ENCODE results near the gene HMCES. TPM values are rescaled to one million over a fixed set of nuclear protein-coding genes. Genes with fewer than 3 reads are reported as not detected.
"Not testable (repeated sequence)": the region's sequence is repeated elsewhere in the genome, so short reads cannot be mapped to it uniquely, and the experiment has no call there.

HMCES gene
- total RNA-seq, 1 donor from 2014 or later: 16.9 TPM

DNA sequence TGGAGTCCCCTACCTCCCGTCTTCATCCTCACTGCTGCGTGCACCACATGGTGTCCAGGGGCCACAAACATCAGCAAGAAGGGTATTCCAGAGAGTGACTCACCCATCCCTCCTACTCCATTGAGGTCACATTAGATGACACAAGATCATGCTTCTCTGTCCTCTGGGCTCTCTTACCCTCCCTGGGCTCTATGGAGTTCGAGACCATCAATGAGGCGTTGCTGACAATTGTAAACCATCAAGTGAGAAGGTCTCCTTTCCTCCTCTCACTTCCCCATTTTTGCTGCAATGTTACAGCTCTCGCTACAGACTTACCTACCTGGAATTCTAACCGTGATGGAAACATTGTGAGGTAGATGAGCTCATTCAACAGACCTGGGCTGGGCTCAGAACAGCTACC lies 51.7 kb downstream of the HMCES start:
- Histone ChIP-seq H3K4me1 (no peaks in the 10 kb centered on the region), H3K4me3 (no peak overlapping the region), H3K27me3 (no peaks in the 10 kb centered on the region), H3K9me3 (no peaks in the 10 kb centered on the region), H3K36me3 (no peaks in the 10 kb centered on the region), H3K27ac (no peak overlapping the region)
- intact Hi-C loops (cut with DNase I): no loop called here
- TF ChIP-seq, protein P1, sequence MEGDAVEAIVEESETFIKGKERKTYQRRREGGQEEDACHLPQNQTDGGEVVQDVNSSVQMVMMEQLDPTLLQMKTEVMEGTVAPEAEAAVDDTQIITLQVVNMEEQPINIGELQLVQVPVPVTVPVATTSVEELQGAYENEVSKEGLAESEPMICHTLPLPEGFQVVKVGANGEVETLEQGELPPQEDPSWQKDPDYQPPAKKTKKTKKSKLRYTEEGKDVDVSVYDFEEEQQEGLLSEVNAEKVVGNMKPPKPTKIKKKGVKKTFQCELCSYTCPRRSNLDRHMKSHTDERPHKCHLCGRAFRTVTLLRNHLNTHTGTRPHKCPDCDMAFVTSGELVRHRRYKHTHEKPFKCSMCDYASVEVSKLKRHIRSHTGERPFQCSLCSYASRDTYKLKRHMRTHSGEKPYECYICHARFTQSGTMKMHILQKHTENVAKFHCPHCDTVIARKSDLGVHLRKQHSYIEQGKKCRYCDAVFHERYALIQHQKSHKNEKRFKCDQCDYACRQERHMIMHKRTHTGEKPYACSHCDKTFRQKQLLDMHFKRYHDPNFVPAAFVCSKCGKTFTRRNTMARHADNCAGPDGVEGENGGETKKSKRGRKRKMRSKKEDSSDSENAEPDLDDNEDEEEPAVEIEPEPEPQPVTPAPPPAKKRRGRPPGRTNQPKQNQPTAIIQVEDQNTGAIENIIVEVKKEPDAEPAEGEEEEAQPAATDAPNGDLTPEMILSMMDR (IDR thresholded peaks at IDR 0.05): no peak
- no peak for TF ChIP-seq POLR2A (IDR thresholded peaks at IDR 0.05)
- TF ChIP-seq POLR2AphosphoS5 (IDR thresholded peaks at IDR 0.05; ENCODE audit: insufficient read depth in 1 of 2, low read depth in 1 of 2): no peak
- no peak for DNase-seq (ENCODE audit: extremely low spot score in 2 of 2)

DNA sequence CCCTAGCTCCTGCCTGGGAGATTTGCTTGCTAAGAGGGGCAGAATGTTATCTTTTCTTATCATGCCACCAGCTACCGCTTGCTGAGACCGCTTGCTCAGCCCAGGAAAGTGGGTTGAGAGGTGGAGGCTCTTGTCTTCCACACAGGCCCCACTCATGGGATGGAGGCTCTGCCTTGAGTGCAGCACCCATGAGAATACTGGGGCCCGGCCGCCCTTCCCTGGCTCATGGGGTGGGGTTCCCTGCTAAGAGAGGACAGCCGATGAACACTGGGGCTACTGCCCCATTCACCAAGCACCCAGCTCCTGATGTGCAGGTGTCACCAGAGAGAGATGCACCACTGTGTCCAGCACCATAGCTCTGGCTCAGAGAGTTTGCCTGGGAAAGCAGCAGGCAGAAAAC lies 55.2 kb downstream of the HMCES start:
- no peak for DNase-seq (ENCODE audit: extremely low spot score in 2 of 2)
- no peaks in the 10 kb centered on the region for H3K9me3 ChIP-seq
- no peaks in the 10 kb centered on the region for H3K27me3 ChIP-seq
- H3K27ac ChIP-seq: no peak overlapping the region
- no peaks in the 10 kb centered on the region for H3K4me1 ChIP-seq
- intact Hi-C loops (cut with DNase I): no loop called here
- no peak for TF ChIP-seq POLR2AphosphoS5 (IDR thresholded peaks at IDR 0.05; ENCODE audit: insufficient read depth in 1 of 2, low read depth in 1 of 2)
- TF ChIP-seq, protein P1 (IDR thresholded peaks at IDR 0.05): no peak
- no peak for TF ChIP-seq POLR2A (IDR thresholded peaks at IDR 0.05)
- no peaks in the 10 kb centered on the region for H3K36me3 ChIP-seq
- H3K4me3 ChIP-seq: no peak overlapping the region

DNA sequence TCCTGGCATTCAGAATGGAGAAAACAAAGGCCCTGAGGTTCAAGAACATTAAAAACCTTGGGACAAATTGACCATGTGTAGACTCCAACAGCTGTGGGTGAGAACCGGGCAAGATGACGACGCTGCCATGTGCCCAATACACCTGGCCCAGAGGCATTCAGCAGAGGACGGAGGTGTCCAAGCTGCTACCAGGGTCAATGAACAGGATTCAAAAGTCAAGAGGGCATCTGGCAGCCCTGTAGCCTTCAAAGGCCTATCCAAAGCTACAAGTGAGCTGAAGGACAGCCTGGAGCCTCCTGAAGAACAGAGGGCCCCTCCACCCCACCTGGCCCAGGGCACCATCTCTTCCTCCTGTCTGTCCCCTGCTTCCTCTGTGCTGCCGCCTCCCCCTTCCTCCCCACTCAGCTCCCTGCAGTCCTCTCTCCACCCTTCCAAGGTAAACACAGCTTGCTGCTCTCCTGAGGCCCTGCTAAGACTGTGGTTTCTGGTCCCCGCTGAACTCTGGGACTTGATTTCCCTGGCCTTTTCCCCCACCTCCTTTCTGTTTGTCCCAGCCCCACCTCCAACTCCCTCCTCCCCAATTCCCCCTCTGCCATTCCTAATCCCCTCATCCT lies 57.5 kb downstream of the HMCES start:
- no peak for DNase-seq (ENCODE audit: extremely low spot score in 2 of 2)
- Histone ChIP-seq H3K27ac (no peak overlapping the region), H3K36me3 (no peaks in the 10 kb centered on the region), H3K27me3 (no peaks in the 10 kb centered on the region), H3K9me3 (no peaks in the 10 kb centered on the region), H3K4me1 (no peaks in the 10 kb centered on the region), H3K4me3 (no peak overlapping the region)
- intact Hi-C loops (cut with DNase I): no loop called here
- TF ChIP-seq, protein P1 (IDR thresholded peaks at IDR 0.05): no peak
- TF ChIP-seq POLR2A (IDR thresholded peaks at IDR 0.05): no peak
- no peak for TF ChIP-seq POLR2AphosphoS5 (IDR thresholded peaks at IDR 0.05; ENCODE audit: insufficient read depth in 1 of 2, low read depth in 1 of 2)

DNA sequence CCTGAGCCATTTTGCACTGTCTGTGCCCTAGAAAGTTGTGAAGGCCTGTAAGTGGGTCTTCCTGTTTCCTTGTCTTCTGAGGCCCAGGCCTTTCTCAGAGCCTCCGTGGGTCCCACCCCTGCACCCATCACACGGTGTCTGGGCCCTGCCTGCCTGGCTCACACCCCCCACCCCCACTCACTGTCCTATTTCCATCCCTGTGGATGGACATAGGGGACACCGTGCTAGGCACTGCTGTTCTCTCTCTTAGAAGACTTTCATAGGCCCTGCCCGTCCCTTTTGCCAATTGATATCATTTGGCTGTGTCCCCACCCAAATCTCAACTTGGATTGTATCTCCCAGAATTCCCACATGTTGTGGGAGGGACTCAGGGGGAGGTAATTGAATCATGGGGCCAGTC lies 59.0 kb downstream of the HMCES start:
- H3K9me3 ChIP-seq; H3K27ac ChIP-seq; DNase-seq (ENCODE audit: extremely low spot score in 2 of 2); intact Hi-C loops (cut with DNase I); H3K36me3 ChIP-seq; H3K4me3 ChIP-seq; H3K4me1 ChIP-seq; H3K27me3 ChIP-seq: not testable (repeated sequence)

DNA sequence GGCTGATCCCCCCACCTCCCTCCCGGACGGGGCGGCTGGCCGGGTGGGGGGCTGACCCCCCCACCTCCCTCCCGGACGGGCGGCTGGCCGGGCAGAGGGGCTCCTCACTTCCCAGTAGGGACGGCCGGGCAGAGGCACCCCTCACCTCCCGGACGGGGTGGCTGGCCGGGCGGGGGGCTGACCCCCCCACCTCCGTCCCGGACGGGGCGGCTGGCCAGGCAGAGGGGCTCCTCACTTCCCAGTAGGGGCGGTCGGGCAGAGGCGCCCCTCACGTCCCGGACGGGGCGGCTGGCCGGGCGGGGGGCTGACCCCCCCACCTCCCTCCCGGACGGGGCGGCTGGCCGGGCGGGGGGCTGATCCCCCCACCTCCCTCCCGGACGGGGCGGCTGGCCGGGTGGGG lies 60.5 kb downstream of the HMCES start:
- H3K9me3 ChIP-seq; H3K27ac ChIP-seq; intact Hi-C loops (cut with DNase I); H3K4me1 ChIP-seq; H3K27me3 ChIP-seq; H3K4me3 ChIP-seq; DNase-seq (ENCODE audit: extremely low spot score in 2 of 2); H3K36me3 ChIP-seq: not testable (repeated sequence)

DNA sequence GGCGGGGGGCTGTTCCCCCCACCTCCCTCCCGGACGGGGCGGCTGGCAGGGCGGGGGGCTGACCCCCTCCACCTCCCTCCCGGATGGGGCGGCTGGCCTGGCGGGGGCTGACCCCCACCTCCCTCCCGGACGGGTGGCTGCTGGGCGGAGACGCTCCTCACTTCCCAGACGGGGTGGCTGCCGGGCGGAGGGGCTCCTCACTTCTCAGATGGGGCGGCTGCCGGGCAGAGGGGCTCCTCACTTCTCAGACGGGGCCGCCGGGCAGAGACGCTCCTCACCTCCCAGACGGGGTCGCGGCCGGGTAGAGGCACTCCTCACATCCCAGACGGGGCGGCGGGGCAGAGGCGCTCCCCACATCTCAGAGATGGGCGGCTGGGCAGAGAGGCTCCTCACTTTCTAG lies 61.2 kb downstream of the HMCES start:
- H3K4me1 ChIP-seq: peaks cover 13% of the 10 kb centered on the region
- H3K4me3 ChIP-seq; intact Hi-C loops (cut with DNase I); H3K27me3 ChIP-seq; H3K27ac ChIP-seq; H3K36me3 ChIP-seq; H3K9me3 ChIP-seq; DNase-seq (ENCODE audit: extremely low spot score in 2 of 2): not testable (repeated sequence)
